EL (cell line): Measurements from ENCODE around the gene TMEM132D.

Experiments used
- DNase-seq: peaks from one replicate; pipeline ENCODE4 v3.0.0-alpha.2; 2016

The TMEM132D gene

DNA sequence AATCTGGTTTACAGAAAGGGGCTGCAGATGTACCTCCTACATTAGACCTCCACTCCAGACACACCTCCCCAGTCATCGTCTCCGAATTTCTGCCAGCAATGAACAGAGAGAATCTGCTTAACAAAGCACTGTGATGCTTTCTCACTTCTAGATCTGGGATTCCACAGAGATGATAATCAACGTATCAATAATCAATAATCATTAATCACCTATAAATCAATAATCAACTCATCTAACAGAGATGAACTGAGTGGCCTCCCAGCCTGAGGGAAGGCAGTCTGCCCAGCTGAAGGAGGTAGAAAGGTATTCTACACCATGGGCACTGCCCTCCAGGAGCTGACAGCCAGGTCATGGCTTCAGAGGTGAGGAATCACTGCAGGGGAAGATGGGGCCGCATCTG, 183.2 kb downstream of the TMEM132D start:
- DNase-seq: no peak

DNA sequence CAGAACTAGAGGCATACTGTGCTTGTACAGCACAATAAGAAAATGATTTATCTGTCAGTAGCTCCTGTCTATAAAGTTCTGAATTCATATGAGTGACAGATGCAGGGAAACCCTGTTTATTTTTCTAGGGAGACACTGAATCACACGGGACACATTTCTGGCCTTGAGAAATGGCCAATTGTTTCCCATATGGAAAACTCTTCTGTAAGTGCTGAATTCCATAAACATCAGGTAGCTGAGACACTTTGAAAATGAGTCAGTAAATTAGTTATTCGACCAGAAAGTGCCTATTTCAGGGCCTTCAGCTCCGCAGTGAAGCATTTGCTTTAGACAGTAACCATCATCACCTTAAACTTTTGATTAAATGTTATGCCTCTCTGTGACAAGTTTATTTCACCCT, 184.4 kb downstream of the TMEM132D start:
- no peak for DNase-seq

DNA sequence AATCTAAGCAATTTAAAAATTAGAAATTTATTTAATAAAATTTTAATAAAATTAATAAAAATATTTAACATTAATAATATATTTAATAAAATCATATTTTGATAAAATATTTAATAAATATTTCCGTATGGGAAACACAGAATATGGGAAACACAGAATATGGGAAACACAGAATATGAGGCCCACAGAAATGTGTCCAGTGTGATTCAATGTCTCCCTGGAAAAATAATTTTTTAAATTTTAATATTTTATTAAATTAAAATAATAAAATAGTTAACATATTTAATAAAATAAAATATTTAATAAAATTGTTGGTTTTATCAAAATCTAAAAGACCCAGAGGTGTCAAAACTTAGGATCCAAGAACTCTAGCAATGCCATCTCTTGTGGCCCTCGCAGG, 186.4 kb downstream of the TMEM132D start:
- DNase-seq: no peak

DNA sequence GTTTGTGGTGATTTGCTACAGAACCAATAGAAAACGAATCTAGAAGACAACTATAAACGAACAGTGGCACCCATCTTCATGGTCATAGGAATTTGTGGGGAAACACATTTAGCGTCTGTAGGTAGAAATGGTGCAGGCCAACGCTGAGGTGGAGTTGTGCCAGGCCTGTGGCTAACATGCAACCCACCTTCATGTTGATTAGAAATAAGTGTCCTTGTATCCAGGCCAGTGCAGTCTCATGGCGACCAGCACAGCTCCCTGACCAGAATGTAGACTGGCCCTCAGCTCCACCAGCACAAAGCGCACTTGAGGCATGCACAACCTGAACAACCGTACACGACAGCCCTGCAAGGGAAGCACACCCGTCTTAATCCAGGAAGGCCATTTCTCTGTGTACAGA, 187.0 kb downstream of the TMEM132D start:
- no peak for DNase-seq

DNA sequence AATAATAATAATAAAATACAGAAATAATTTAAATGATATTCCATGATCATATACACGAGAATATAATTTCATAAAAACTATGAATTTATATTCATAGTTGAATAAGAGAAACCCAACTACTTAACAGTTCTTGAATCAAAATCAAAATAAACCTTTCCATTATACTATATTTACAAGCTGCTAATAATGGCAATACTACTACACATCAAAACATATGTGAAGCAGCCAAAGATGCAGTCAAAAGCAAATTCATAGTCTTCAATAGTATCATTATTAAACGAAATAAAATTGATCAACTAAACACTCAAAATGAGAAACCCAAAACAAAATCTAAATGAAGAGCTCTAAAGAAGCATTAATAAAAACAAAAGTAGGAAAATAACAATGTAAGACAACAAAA, 197.1 kb downstream of the TMEM132D start:
- DNase-seq: no peak

DNA sequence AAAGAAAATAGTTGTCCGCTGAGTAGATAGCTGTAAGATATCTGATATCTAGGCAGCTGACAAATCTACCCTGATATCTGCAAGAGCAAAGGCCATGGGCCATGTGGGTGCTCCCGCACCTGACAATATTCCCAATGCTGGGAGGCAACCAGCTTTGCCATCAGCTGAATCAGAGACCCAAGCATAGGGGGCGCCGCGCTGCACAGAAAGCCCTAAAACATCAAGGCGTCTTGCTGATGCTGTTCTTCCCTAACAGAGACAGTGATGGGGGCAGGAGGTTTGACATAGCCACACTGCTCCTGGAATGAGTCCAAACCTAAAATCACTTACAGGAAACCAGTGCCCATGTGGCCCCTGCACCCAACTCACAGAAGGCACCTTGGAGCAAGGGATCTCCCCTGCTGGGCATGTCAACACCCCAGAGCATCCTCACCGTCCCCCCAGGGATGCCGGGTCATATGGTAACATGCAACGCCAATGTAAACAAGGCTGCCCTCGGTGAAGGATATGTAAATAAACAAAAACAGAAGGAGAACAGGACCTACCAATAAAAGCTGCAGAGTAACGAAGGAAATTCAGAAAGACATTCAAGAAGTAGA, 199.5 kb downstream of the TMEM132D start:
- DNase-seq: no peak

DNA sequence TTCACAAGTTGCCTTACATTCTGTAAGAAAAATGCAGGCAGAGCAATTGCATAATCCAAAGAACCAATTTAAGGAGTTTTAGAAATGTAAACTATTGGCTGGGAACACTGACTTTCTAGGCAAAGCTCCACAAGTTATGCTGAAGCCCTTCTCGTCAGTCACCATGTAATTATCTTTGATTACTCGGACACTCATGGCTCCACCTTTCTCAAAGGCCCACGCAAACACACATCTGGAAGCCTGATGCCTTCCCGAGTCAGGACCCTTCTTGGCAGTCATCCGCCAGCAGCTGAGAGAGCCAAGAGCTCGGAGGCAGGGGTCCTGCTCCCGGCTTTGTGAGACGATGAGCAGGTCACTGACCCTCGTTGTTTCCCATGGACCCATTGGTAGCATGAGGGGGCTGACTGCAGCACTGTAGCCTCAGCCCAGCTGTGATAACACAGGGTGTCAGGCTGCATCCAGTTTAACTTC, 202.2 kb downstream of the TMEM132D start:
- DNase-seq: no peak

DNA sequence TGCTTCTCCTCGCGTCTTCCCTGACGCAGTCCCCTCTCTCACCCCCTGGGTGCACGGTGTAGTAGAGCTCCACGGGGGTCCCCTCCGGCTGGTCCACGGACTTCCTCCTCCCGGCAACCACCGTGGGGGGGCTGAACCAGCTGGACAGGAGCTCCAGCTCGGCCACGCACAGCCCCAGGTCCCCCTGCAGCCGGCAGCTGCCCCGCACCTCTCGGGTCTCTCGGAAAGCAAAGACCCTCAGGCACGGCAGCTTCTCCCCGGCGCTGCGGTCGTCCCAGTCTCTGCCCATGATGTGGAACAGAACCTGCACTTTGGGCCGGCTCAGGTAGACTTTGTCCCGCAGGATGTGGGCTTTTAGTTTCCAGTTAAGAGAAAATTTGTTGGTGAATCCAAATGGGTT, 203.8 kb downstream of the TMEM132D start:
- no peak for DNase-seq

DNA sequence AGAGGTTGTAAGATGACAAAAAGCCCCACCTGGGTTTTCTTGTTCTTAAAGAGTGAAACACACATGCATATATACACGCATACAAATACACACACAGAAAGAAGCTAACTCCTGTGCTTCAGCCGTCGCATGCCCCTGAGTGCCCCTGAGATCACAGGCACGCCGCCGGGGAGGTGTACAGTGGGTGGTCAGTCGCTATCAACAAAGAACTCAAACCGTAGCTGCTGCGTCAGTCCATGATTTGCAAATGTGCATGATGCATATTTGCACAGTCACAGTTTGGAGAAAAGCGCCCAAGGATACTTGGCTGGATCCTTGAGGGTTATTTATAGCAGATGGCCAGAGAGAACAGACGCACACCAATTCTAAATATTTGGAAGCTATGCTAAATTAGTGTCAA, 206.9 kb downstream of the TMEM132D start:
- no peak for DNase-seq

DNA sequence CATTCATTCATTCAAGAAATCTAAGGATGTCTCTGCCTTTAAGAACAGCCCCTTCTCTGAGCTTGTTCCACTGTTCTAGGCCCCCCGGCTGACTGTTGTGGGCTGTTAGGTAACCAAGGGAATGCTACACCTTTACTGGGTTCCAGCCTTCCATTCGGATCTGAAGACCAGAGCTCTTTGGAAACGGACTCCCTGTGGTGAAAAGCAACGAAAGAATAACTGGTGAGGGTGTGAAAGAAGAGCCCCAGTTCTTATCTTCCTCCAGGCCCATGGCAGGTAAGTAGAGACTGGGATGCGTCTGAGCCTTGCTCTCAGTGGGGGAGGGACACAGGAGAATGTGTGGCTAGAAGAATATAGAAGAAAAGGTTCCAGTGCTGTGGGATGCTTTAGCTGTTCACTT, 207.4 kb downstream of the TMEM132D start:
- DNase-seq: no peak

DNA sequence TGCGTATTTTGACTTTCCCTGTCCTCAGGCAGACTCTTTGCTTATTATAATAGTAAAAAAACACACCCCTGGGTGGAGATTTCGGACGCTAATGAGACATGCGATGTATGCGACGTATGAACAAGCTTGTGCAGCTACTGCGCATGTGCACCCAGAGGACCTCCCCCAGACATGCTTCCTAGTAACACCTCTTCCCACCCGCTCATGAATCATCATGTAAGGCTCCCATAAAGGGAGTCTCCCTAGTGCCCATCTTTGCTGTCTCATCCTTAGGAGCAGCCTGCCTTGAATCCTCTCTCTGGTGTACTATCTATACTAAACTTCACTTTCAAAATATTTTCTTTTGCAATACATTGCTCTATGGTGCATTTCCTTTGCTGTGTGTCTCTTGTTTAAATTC, 210.1 kb downstream of the TMEM132D start:
- no peak for DNase-seq

DNA sequence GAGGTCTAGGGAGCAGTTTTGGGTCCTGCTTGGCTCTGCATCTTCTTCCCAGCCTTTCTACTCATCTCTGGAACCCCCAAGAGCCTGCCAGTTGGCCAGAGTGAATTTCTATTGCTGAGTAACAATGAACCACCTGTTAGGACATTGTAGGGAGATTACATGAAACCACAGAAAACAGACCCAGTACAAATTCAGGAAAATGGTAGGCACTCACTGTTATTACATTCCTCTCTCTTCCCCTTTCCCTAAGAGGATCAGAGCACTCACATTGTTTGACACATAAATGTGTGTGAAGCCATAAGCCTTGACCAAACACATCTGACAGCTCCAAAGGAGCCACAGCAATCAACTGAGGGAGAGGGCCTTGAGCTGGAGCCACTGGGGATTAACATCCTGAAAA, 216.1 kb downstream of the TMEM132D start:
- no peak for DNase-seq

DNA sequence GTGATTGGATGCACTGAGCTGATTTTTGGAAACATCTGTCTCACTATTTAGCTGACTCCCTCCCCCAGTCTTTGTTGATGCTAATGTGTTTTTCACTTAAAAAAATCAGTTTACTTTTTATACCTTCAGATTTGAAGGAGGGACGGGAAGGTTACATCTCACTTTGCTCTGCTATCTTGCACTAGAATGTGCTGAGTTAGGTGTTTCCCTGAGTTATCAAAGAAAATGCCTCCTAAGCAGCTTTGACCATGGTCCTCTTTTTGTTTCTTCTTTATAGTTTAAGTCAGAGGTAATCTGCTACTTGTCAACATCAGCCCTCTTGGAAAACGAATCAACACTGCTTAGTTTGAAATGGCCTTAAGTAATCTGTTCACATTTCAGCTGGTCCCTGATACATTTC, 222.0 kb downstream of the TMEM132D start:
- DNase-seq: no peak

DNA sequence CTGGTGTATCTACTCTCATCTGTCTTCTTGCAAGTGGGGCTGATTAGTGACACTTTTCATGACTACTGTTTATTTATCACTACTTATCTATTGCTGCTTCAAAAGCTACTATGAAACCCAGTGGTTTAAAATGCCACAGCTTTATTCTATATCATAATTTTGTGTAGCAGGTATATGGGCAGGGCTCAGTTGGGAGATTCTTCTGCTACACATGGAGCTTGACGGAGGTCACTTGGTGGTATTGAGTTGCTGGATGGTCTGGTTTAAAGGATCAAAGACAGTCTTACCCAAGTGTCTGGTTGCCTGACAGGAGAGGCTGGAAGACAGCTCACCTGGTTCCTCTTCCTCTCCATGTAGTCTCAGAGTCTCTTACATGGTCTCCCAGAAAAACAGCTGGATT, 222.7 kb downstream of the TMEM132D start:
- DNase-seq: no peak

DNA sequence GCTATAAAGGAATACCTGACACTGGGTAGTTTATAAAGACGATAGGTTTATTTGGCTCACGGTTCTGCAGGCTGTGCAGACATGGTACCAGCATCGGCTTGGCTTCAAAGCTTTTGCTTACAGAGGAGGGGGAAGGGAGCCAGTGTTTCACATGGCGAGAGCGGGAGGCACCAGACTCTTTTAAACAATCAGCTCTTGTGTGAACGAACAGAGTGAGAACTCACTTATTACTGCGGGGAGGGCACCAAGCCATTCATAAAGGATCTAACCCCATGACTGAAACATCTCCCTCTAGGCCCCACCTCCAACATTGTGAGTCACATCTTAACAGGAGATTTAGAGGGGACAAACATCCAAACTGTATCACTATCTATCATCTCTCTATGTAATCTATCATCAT, 227.4 kb downstream of the TMEM132D start:
- no peak for DNase-seq

DNA sequence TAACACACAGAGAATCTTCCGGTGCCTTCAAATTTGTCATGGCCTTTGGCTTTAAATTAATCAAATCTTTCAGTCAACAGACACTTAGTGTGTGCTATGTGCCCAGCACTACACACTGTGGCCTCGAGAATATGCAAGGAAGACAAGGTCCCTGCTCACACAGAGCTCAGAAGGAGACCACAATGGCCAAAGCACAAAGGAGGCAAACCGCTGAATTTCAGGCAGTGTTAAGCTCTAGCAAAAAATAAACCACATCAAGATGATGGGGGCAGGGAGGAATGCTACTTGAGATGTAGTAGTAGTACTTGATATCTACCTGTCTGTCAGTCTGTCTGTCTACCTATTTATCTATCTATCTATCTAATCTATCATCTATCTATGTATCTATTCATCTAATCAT, 227.9 kb downstream of the TMEM132D start:
- no peak for DNase-seq

DNA sequence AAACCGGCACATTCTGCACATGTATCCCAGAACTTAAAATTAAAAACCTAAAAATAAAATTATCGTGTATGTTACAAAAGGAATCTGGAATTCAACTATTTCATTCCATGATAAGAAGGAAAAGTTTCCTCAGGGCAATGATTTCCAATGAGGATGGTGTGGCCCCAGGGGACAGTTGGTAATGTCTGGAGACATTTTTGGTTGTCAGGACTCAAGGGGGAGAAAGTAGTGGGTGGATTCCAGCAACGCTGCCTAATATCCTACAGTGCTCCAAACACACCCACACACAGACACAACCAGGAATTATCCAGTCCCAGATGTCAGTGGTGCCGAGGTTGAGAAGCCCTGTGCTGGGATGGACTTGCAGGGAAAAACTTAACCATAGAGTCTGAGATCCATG, 228.3 kb downstream of the TMEM132D start:
- no peak for DNase-seq

DNA sequence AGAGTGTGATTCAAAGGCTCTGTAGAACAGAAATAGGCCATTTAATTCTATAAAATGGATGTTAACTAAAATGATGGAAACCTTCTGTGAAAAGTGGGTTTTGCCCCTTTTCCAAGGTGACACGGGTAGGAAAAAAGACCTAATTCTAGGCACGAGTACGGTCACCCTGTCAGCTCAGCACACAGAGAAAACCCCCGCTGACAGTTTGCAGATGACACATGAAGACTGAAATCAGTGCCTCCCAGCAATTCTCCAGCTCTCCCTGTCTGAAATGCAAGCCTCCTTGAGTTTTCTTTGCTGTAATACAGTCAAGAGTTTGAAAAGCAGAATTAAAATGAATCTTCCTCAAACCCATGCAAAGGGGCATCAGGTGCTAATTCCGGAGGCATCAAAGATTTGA, 230.0 kb downstream of the TMEM132D start:
- no peak for DNase-seq

DNA sequence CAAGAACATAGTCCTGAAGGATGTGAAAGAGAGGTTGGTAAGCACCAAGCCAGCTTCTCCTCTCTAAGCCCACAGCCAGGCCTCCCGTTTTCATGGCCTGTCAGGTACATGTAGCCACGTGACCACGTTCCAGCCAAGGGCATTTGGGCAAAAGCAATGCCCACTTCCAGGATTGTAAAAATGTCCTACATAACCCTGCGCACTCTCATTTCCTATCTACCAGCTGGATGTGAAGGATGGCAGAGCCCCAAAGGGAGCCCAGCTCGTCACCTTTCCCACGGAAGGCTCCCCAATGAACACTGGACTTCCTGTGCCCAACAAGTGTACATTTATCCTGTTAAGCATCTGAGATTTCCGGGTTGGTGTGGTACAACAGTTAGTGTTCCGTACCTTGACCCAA, 231.7 kb downstream of the TMEM132D start:
- no peak for DNase-seq

DNA sequence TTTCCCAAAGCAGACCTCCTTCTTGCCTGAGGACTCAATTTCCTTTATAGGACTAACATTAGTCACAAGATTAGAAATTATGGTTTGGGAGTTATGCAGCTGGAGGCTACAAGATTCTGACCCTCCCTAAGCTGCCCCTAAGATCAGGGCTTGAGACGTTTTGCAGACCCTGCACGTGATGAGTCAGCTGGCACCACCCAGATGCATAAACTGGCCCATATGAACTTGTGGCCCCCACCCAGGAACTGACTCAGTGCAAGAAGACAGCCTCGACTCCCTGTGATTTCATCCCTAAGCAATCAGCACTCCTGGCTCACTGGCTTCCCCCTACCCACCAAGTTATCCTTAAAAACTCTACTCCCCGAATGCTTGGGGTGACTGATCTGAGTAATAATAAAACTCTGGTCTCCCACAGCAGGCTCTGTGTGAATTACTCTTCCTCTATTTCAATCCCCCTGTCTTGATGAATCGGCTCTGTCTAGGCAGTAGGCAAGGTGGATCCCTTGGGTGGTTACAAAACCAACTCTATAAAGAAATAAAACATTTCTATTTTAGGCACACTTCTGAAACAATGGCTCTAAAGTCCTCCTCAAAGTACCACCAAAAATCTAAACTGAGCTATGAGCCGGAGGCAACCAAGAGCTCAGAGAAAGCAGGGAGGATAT, 233.4 kb downstream of the TMEM132D start:
- DNase-seq: no peak

DNA sequence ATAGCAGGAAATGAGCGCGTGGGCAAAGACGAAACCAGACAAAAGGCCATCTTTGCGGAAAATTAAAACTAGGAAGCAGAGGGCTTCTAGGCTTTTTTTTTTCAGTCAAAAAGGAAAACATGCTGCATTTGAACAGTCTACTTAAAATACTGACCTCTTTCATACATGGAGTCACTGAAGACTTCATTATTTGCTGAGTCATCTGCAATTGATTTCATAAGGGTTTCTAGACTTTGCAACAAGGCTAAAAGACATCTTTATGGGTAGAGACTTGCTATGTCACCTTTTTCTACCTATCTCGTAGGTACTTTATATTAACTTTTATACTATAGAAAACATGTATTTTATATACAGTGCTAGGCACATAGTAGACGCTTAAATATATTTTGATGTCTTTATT, 238.4 kb downstream of the TMEM132D start:
- DNase-seq: no peak

DNA sequence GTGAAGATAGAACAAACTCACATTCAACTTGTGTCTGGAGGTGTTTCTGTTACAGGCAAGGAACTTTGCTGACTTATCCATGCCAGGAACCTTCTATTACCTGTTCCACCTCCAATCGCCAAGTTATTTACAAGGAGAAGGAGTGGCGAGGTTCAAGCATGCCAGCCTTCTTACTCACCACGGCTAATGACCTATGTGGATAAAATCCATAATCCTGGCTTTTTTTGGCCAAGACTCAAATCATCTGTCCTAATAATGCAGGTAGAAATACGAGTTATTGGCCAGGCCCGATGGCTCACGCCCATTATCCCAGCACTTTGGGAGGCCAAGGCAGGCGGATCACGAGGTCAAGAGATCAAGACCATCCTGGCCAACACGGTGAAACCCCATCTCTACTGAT, 241.6 kb downstream of the TMEM132D start:
- DNase-seq: no peak

DNA sequence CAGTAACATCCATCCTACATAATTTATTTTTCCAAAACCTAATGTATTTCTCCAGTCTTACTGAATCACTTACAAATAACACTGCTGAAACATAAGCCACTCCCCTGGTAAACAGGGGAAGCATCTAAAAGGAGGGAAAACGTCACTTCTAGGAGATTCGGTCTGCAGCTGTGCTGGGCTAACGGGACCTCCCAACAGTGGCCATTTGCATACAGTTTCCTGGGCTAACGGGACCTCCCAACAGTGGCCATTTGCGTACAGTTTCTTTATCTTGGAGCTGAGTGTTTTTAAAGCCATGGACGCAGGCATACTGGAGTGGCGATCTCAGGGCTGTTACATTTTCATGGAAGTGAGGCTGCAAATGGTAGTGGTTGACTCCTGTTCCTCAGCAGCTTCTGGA, 242.9 kb downstream of the TMEM132D start:
- no peak for DNase-seq

DNA sequence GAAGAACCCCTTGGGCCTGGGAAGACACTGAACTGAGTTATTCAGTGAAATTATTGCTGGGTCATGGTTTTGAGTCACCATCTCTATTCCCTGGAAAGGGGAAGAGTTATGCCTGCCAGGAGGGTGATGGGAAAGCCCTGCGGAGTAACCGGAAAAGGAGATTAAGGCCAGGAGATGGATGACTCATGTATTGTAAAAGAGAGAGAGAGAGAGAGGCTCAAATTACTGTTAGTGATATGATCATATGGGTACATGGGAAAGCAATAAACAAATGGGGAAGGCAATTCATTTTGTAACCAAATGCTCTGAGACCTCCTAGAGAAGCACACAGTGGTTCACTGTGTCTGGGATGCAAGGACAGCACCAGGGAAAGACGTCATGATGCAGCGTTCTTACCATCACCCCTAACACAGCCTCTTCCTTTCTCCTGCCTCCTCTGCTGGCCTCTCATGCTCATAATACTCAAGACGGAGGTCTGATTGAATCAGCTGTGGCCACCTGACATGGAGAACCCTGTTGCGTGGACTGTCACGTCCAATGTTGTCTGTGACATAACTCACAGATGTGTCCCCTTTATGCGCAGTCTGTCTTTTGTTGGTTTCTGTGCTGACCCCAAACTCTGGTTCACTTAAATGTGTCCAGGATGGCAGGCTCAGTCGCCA, 243.7 kb downstream of the TMEM132D start:
- DNase-seq: no peak

DNA sequence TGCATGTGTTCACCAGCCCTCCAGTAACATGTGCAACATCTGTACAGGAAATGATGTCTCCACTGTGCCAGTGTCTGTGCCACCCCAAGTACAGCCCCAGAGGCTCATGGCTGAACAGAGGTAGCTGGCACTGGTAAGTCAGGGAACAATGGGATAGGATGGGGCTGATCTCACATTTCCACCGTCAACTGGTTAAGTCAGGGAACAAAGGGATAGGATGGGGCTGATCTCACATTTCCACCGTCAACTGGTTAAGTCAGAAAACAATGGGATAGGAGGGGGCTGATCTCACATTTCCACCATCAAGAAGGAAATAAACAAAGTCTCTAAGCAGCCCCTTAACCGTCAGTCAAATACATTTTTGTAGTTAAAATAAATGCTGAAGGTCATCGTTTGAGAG, 246.6 kb downstream of the TMEM132D start:
- no peak for DNase-seq
